ENCODE data around the gene PCDH10. TPM values are rescaled to one million over a fixed set of nuclear protein-coding genes. Genes with fewer than 3 reads are reported as not detected.

PCDH10 gene
- total RNA-seq, 2 donors from 2014 or later: not detected

- no peak for DNase-seq
- H3K27ac Mint-ChIP-seq: no peak overlapping the region
- peaks cover 50% of the 10 kb centered on the region for H3K27me3 Mint-ChIP-seq (ENCODE audit: low read depth)
Observed at GRCh38 chr4:133145758-133146573, 3.1 kb upstream of the PCDH10 start.

DNA sequence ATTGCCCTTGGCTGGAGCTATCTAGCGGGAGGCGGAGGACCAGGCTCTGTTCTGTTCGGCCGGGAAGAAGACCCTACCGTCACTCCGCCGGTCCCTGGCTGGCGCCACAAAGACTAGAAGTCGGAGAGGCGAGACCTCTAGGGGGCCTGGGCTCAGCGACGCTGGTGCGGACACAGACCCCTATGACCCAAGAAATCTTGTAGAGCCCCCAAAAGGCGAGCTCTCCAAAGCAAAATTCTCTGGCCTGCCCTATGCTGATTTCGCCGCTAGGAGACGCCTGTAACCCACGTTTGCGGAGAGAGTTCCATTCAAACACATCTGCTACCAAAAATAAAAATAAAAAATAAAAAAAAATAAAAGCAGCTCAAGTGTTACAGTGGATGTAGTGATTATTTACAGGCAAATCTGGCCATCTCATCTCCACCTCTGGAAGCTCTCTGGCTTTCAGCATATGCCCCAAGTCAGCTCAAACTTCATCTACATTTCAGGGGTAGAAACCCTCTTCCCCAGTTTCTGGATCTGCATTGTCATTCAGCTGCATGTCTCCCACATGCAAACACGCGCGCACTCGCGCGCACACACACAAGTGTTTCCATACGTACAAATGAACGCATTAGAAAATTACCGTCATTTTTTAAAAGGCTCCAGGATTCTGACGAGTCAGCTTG is 2.4 kb upstream of the PCDH10 start:
- no peak overlapping the region for H3K27ac Mint-ChIP-seq
- H3K4me1 Mint-ChIP-seq (ENCODE audit: low read depth): peaks cover 19% of the 10 kb centered on the region
- ATAC-seq (replicated peaks in 1 of 2) (no peak), DNase-seq (peak; percentile 26 to 37)
- H3K9me3 Mint-ChIP-seq: no peaks in the 10 kb centered on the region
- H3K27me3 Mint-ChIP-seq (ENCODE audit: low read depth): peaks cover 55% of the 10 kb centered on the region
- peaks cover 2 to 5% of the 10 kb centered on the region in 2 donors for H3K36me3 Mint-ChIP-seq (ENCODE audit: insufficient read depth in 2 of 2)
- peak overlapping the region in 1 of 2 donors; percentile 21 for H3K4me3 Mint-ChIP-seq

More at GRCh38 chr4:133145758-133146573, 3.1 kb upstream of the PCDH10 start:
- H3K4me3 Mint-ChIP-seq: no peak overlapping the region
- H3K4me1 Mint-ChIP-seq (ENCODE audit: low read depth): peaks cover 19% of the 10 kb centered on the region
- ATAC-seq (replicated peaks in 1 of 2): no peak
- no peaks in the 10 kb centered on the region for H3K9me3 Mint-ChIP-seq
- peaks cover 2 to 5% of the 10 kb centered on the region in 2 donors for H3K36me3 Mint-ChIP-seq (ENCODE audit: insufficient read depth in 2 of 2)

DNA sequence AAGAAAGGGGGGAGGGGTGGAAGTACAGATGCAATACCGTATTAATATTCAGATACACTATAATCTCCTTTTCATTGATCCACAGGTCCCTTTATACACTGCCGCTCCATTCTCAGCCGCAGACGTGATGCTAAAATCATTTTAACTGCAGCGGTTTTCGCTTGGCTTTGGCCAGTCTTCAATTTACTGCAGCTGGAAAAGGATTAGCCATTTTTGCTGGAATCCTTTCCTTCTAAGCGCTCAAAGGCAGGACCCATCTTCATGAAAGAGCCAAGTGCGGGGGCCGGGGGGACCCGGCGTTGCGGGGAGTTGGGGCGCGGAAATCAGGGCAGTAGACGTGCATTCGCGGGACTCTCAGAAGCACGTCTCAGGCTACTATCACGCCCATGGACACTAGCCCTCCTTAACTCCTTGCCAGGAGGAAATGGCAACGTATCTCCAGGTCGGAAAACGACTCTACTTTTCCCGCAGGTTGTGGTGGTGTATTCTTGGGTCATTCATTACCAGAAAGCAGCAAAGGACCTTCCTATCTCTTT is 1.7 kb upstream of the PCDH10 start:
- H3K4me3 Mint-ChIP-seq: no peak overlapping the region
- no peaks in the 10 kb centered on the region for H3K9me3 Mint-ChIP-seq
- H3K36me3 Mint-ChIP-seq (ENCODE audit: insufficient read depth in 2 of 2): peaks cover 2 to 5% of the 10 kb centered on the region in 2 donors
- H3K4me1 Mint-ChIP-seq (ENCODE audit: low read depth): peaks cover 21% of the 10 kb centered on the region
- H3K27me3 Mint-ChIP-seq (ENCODE audit: low read depth): peaks cover 58% of the 10 kb centered on the region
- ATAC-seq (replicated peaks in 1 of 2) (no peak), DNase-seq (no peak)
- H3K27ac Mint-ChIP-seq: no peak overlapping the region

DNA sequence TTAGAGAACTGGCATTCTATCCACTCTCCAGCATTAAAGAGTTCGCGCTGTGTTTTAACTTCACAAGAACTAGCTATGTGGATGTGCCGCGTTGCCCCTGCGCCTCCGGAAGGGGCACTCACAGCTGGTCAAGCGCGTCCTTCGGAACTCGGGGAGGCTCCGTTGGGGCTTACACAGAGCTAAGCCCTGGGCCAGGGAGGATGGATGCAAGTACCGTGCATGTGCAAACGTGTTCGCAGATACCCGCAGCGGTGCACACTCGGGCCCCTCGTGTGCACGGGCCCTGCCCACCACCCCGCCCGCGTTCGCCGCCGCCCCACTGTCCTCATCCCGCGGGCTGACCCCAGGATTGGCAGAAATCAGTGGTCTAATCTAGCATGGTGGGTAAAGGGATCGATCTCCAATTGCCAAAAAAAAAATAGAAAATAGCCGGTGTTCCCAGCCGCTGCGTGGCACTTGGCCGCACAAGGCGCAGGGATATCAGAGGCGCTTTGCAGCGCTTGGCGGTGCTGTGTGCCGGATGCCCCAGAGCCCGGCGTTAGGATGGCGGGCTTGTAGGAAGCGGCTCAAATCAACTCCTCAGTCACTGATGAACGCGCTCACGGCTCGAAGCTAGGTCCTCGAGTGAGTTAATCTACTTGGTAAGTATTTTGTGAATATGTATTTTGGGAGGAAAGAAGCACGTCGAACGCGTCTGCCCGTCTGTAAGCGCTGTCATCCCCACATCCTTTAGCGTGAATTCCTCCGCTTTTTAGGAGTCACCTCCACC is 989 bp upstream of the PCDH10 start:
- peak overlapping the region; percentile 16 for H3K27ac Mint-ChIP-seq
- peaks cover 5 to 10% of the 10 kb centered on the region in 2 donors for H3K36me3 Mint-ChIP-seq (ENCODE audit: insufficient read depth in 2 of 2)
- ATAC-seq (replicated peaks in 1 of 2): no peak
- H3K4me1 Mint-ChIP-seq (ENCODE audit: low read depth): peaks cover 28% of the 10 kb centered on the region
- H3K9me3 Mint-ChIP-seq: no peaks in the 10 kb centered on the region
- H3K27me3 Mint-ChIP-seq (ENCODE audit: low read depth): peaks cover 65% of the 10 kb centered on the region
- DNase-seq: no peak
- H3K4me3 Mint-ChIP-seq: peak overlapping the region; percentile 85 to 86

DNA sequence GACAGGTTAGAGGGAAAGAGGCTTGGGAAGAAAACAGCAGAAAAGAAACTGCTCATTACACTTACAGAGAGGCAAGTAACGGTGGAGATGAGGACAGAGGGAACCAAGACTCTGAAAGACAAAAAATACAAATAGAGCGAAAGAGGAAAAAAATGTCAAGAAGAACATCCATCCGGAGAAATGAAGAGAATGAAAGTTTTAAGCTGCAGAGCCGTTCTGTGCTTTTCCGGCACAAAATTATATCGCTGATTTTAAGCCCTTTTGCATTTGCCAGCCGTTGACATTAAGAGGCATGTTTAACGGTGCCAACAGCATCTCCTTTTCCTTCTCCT is 236 bp downstream of the PCDH10 start:
- Mint-ChIP-seq H3K4me1 (ENCODE audit: low read depth) (peaks cover 28% of the 10 kb centered on the region), H3K36me3 (ENCODE audit: insufficient read depth in 2 of 2) (peaks cover 5 to 10% of the 10 kb centered on the region in 2 donors), H3K4me3 (peak overlapping the region; percentile 85 to 86), H3K27ac (peak overlapping the region; percentile 13), H3K9me3 (no peaks in the 10 kb centered on the region), H3K27me3 (ENCODE audit: low read depth) (peaks cover 75% of the 10 kb centered on the region)
- ATAC-seq (replicated peaks in 1 of 2) (no peak), DNase-seq (no peak)

- DNase-seq (no peak), ATAC-seq (replicated peaks in 1 of 2) (no peak)
- Mint-ChIP-seq H3K27ac (no peak overlapping the region), H3K4me3 (peak overlapping the region in 1 of 2 donors; percentile 51), H3K4me1 (ENCODE audit: low read depth) (peaks cover 28% of the 10 kb centered on the region), H3K9me3 (no peaks in the 10 kb centered on the region), H3K36me3 (ENCODE audit: insufficient read depth in 2 of 2) (peaks cover 5 to 10% of the 10 kb centered on the region in 2 donors), H3K27me3 (ENCODE audit: low read depth) (peaks cover 75% of the 10 kb centered on the region)
Observed at GRCh38 chr4:133149932-133150471, 908 bp downstream of the PCDH10 start.

DNA sequence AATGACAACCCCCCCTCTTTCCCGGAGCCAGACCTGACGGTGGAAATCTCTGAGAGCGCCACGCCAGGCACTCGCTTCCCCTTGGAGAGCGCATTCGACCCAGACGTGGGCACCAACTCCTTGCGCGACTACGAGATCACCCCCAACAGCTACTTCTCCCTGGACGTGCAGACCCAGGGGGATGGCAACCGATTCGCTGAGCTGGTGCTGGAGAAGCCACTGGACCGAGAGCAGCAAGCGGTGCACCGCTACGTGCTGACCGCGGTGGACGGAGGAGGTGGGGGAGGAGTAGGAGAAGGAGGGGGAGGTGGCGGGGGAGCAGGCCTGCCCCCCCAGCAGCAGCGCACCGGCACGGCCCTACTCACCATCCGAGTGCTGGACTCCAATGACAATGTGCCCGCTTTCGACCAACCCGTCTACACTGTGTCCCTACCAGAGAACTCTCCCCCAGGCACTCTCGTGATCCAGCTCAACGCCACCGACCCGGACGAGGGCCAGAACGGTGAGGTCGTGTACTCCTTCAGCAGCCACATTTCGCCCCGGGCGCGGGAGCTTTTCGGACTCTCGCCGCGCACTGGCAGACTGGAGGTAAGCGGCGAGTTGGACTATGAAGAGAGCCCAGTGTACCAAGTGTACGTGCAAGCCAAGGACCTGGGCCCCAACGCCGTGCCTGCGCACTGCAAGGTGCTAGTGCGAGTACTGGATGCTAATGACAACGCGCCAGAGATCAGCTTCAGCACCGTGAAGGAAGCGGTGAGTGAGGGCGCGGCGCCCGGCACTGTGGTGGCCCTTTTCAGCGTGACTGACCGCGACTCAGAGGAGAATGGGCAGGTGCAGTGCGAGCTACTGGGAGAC is 1.6 kb downstream of the PCDH10 start:
- H3K27me3 Mint-ChIP-seq (ENCODE audit: low read depth): peaks cover 75% of the 10 kb centered on the region
- peaks cover 28% of the 10 kb centered on the region for H3K4me1 Mint-ChIP-seq (ENCODE audit: low read depth)
- ATAC-seq (replicated peaks in 1 of 2) (no peak), DNase-seq (no peak)
- H3K4me3 Mint-ChIP-seq: peak overlapping the region in 1 of 2 donors; percentile 51
- no peak overlapping the region for H3K27ac Mint-ChIP-seq
- H3K9me3 Mint-ChIP-seq: no peaks in the 10 kb centered on the region
- peaks cover 5 to 10% of the 10 kb centered on the region in 2 donors for H3K36me3 Mint-ChIP-seq (ENCODE audit: insufficient read depth in 2 of 2)

DNA sequence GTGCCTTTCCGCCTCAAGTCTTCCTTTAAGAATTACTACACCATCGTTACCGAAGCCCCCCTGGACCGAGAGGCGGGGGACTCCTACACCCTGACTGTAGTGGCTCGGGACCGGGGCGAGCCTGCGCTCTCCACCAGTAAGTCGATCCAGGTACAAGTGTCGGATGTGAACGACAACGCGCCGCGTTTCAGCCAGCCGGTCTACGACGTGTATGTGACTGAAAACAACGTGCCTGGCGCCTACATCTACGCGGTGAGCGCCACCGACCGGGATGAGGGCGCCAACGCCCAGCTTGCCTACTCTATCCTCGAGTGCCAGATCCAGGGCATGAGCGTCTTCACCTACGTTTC is 2.2 kb downstream of the PCDH10 start:
- peaks cover 70% of the 10 kb centered on the region for H3K27me3 Mint-ChIP-seq (ENCODE audit: low read depth)
- peaks cover 5 to 10% of the 10 kb centered on the region in 2 donors for H3K36me3 Mint-ChIP-seq (ENCODE audit: insufficient read depth in 2 of 2)
- ATAC-seq (replicated peaks in 1 of 2) (no peak), DNase-seq (no peak)
- H3K9me3 Mint-ChIP-seq: no peaks in the 10 kb centered on the region
- peaks cover 28% of the 10 kb centered on the region for H3K4me1 Mint-ChIP-seq (ENCODE audit: low read depth)
- peak overlapping the region in 1 of 2 donors; percentile 34 for H3K4me3 Mint-ChIP-seq
- H3K27ac Mint-ChIP-seq: no peak overlapping the region

GRCh38 chr4:133151691-133152329 is 2.7 kb downstream of the PCDH10 start:
- Mint-ChIP-seq H3K4me1 (ENCODE audit: low read depth) (peaks cover 28% of the 10 kb centered on the region), H3K4me3 (peak overlapping the region in 1 of 2 donors; percentile 34), H3K36me3 (ENCODE audit: insufficient read depth in 2 of 2) (peaks cover 5 to 10% of the 10 kb centered on the region in 2 donors), H3K9me3 (no peaks in the 10 kb centered on the region), H3K27ac (no peak overlapping the region), H3K27me3 (ENCODE audit: low read depth) (peaks cover 65% of the 10 kb centered on the region)
- no peak for ATAC-seq (replicated peaks in 1 of 2)
- no peak for DNase-seq

DNA sequence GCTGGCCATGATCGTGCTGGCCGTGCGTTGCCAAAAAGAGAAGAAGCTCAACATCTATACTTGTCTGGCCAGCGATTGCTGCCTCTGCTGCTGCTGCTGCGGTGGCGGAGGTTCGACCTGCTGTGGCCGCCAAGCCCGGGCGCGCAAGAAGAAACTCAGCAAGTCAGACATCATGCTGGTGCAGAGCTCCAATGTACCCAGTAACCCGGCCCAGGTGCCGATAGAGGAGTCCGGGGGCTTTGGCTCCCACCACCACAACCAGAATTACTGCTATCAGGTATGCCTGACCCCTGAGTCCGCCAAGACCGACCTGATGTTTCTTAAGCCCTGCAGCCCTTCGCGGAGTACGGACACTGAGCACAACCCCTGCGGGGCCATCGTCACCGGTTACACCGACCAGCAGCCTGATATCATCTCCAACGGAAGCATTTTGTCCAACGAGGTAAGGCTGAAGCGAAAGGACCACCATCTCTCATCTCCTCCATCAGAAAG is 3.3 kb downstream of the PCDH10 start:
- Mint-ChIP-seq H3K4me3 (peak overlapping the region; percentile 27 to 44), H3K4me1 (ENCODE audit: low read depth) (peaks cover 24% of the 10 kb centered on the region), H3K27ac (peak overlapping the region; percentile 42), H3K36me3 (ENCODE audit: insufficient read depth in 2 of 2) (peaks cover 5 to 10% of the 10 kb centered on the region in 2 donors), H3K27me3 (ENCODE audit: low read depth) (peaks cover 59% of the 10 kb centered on the region), H3K9me3 (no peaks in the 10 kb centered on the region)
- ATAC-seq (replicated peaks in 1 of 2): no peak
- DNase-seq: no peak

- no peak for ATAC-seq (replicated peaks in 1 of 2)
- peaks cover 24% of the 10 kb centered on the region for H3K4me1 Mint-ChIP-seq (ENCODE audit: low read depth)
- H3K36me3 Mint-ChIP-seq (ENCODE audit: insufficient read depth in 2 of 2): peaks cover 5 to 10% of the 10 kb centered on the region in 2 donors
- peak overlapping the region; percentile 17 for H3K27ac Mint-ChIP-seq
- H3K27me3 Mint-ChIP-seq (ENCODE audit: low read depth): peaks cover 55% of the 10 kb centered on the region
- no peaks in the 10 kb centered on the region for H3K9me3 Mint-ChIP-seq
- peak overlapping the region; percentile 23 to 44 for H3K4me3 Mint-ChIP-seq
- no peak for DNase-seq
Observed at GRCh38 chr4:133152831-133153481, 3.9 kb downstream of the PCDH10 start.
